ACC112 (cell line): ENCODE measurements around the gene ALOX5AP.
"Not testable (repeated sequence)": the region's sequence is repeated elsewhere in the genome, so short reads cannot be mapped to it uniquely, and the experiment has no call there.

Source experiments
- H2AFZ ChIP-seq: fragments of 200-600 bp; sonication (generic); one replicate; pipeline ENCODE4 v1.6.0; 2017; ENCODE audit warnings: antibody characterized with exemption, low read length; ENCODE audit not compliant: unreplicated experiment
- H3K27ac ChIP-seq: fragments of 200-600 bp; sonication (generic); 2 replicates; pipeline ENCODE4 v1.5.1; 2014; ENCODE audit warnings: low read depth, mild to moderate bottlenecking, antibody characterized with exemption, low read length, moderate library complexity
- H3K27me3 ChIP-seq: fragments of 200-600 bp; sonication (generic); 2 replicates; pipeline ENCODE4 v1.6.1; 2014; ENCODE audit warnings: mild to moderate bottlenecking, antibody characterized with exemption, low read length, moderate library complexity, mixed read lengths; ENCODE audit not compliant: insufficient read depth
- H3K36me3 ChIP-seq: fragments of 200-600 bp; sonication (generic); 2 replicates; pipeline ENCODE4 v1.6.1; 2016; ENCODE audit warnings: mild to moderate bottlenecking, antibody characterized with exemption, low read length, moderate library complexity, mixed read lengths; ENCODE audit not compliant: insufficient read depth
- H3K4me1 ChIP-seq: fragments of 200-600 bp; sonication (generic); one replicate; pipeline ENCODE4 v1.6.1; 2016; ENCODE audit warnings: low read length, mixed read lengths; ENCODE audit not compliant: insufficient read depth, unreplicated experiment, control insufficient read depth
- H3K4me3 ChIP-seq: fragments of 200-600 bp; sonication (generic); 2 replicates; pipeline ENCODE4 v1.5.1; 2014; ENCODE audit warnings: mild to moderate bottlenecking, low read depth, low read length
- H3K79me2 ChIP-seq: fragments of 200-600 bp; sonication (generic); one replicate; pipeline ENCODE4 v1.6.0; 2016; ENCODE audit warnings: low read length; ENCODE audit not compliant: control insufficient read depth, unreplicated experiment, insufficient read depth

Gene ALOX5AP

DNA sequence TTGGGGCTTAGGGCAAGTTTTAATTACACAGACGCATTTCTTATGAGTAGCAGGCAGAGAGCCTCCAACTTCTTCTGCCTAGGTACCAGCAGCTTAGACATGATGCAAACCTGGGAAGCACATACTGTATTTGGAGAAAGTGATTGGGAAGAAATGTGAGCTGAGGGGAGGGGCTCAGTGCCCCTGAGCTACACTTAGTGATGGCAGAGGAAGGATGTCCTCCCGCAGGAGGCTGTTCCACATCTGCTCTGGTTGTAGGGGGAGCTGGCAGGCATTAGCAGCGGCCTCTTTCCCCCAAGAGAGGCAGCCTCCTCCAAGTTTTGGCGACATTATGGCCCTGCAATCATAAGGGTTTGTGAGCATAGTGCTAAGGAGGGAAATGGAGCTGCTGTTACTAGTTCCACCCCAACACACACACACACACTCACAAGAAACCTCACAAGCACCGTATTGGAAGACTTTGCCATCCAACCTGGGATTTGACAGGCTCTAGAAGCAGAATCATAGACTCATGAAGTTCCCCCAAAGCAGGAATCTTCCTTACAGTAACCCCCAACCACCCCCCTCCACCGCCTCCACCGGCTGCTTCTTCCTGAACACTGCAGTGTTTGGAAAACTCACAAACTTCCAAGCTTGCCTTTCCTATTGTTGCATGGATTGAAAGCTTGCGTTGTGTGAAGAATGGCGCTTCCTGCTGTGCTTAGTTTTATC, 3.3 kb downstream of the ALOX5AP start:
- Histone ChIP-seq H2AFZ (no peak overlapping the region), H3K4me3 (no peak overlapping the region), H3K27me3 (no peaks in the 10 kb centered on the region), H3K4me1 (peaks cover 43% of the 10 kb centered on the region), H3K27ac (no peak overlapping the region), H3K79me2 (no peaks in the 10 kb centered on the region), H3K36me3 (no peaks in the 10 kb centered on the region)

DNA sequence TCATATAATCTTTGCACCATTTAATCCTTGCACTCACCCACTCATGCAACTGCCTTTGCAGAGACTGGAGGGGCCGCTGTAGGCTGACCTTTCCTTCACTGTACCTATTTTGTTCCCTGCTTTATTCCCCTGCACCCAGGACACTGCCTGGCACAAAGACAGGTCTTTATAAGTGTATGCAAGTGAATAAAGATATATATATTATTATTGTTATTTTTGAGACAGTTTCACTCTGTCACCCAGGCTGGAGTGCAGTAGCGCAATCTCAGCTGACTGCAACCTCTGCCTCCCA, 3.8 kb downstream of the ALOX5AP start:
- Histone ChIP-seq H3K79me2 (no peaks in the 10 kb centered on the region), H3K4me3 (no peak overlapping the region), H2AFZ (no peak overlapping the region), H3K27ac (no peak overlapping the region), H3K36me3 (no peaks in the 10 kb centered on the region), H3K4me1 (peaks cover 46% of the 10 kb centered on the region), H3K27me3 (no peaks in the 10 kb centered on the region)

DNA sequence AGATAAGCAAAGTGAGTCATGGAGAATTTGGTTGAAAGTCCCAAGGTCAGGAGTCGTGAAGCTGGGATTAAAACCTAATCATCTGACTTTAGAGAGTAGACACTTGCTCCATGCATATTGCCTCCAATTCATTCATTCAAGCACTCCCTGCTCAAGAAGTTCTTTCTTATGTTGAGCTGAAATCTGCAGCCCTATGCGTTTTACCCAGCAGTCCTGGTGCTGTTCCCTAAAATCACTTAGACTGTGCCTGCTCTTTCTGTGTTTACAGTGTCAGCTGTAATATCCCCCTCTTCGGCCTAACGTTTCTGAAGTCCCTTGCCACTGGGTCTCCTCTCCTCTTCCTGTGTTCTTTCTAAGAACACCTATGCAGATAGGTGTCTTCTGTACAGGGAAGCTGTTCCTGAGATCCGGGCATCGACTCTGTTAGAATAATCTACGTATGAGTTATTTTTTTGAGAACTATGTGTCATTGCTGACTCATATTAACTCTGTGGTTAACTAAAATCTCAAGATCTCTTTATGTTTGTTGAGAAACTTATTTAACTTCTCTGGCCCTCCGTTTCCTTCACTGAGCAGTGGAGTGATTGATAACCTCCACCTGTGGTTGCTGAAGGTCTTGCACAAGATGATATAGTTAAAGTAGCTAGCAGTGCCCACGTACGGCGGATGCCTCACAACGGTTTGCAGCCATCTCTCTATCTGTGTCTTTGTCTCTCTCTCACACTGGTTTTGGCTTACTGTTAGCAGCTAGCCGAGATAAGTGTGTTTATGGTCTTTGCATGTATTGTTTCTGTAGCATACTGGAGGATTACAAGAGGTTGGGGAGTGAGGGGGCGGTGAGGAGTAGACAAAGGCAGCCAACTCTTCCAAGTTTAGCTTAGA, 4.7 kb downstream of the ALOX5AP start:
- Histone ChIP-seq H3K4me1 (peaks cover 46% of the 10 kb centered on the region), H3K27me3 (no peaks in the 10 kb centered on the region), H3K4me3 (peak overlapping the region; percentile 30), H3K79me2 (no peaks in the 10 kb centered on the region), H2AFZ (peak overlapping the region; percentile 16), H3K36me3 (no peaks in the 10 kb centered on the region), H3K27ac (peak overlapping the region; percentile 67)

DNA sequence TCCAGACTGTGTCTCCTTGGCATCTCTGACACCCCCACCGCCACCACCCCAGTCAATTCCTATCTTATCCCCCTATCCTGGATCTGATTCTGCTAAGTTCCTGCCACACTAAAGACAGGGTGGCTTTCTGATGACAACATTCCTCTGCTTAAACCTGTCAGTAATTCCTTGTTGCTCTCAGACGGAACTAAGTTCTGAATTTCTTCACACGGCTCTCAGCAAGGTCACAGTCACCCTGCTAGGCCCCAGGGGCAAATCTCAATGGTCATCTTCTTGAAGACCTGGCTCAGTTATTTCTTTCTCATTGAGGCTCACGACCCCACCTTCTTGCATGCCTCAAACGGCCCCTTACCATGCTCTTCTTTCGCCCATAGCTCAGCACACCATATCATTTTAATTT, 7.6 kb downstream of the ALOX5AP start:
- Histone ChIP-seq H3K4me3 (no peak overlapping the region), H3K79me2 (no peaks in the 10 kb centered on the region), H3K36me3 (no peaks in the 10 kb centered on the region), H2AFZ (no peak overlapping the region), H3K27me3 (no peaks in the 10 kb centered on the region), H3K27ac (peak overlapping the region; percentile 72), H3K4me1 (peaks cover 42% of the 10 kb centered on the region)

DNA sequence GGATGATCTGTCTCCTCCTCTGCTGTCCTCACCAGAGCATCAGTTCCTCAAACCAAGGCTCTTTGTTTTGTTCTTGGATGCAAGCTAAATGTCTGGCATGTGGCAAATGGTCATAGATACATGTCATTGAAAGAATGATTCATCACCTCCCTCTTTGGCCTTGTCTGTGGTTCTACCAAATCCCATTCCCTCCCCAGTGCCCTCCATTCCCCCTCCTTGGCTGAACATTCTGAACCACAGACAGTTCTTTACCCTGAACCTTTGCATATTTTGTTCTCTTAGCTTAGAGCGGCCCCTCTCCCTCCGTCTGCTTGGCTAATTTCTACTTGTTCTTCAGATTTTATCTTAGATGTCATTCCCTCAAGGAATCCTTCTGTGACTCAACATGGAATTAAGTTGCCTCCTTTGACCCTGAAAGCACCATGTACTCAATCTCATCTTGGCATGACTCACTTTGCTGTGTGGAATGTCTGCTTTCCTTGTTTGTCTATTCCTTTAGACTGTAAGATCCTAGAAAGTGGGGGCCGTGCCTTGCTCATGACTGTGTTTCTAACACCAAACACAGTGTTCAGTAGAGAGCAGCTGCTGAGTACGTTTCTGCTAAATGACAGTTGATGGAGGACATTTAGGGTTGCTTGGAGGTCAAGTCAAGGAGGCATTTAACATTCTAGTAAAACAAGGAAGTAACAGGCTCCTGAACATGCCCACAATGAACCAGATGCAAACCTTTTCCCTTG, 8.1 kb downstream of the ALOX5AP start:
- no peaks in the 10 kb centered on the region for H3K27me3 ChIP-seq
- H3K27ac ChIP-seq, result peak overlapping the region; percentile 72
- peaks cover 42% of the 10 kb centered on the region for H3K4me1 ChIP-seq
- H2AFZ ChIP-seq, result no peak overlapping the region
- H3K36me3 ChIP-seq, result no peaks in the 10 kb centered on the region
- H3K4me3 ChIP-seq, result no peak overlapping the region
- H3K79me2 ChIP-seq, result no peaks in the 10 kb centered on the region

- Histone ChIP-seq H3K4me3 (no peak overlapping the region), H3K27ac (peak overlapping the region; percentile 72), H2AFZ (no peak overlapping the region)
Observed at GRCh38 chr13:30744056-30744680, 8.8 kb downstream of the ALOX5AP start.

GRCh38 chr13:30744681-30745077, 9.3 kb downstream of the ALOX5AP start:
- H3K36me3 ChIP-seq, result no peaks in the 10 kb centered on the region
- H3K4me3 ChIP-seq, result no peak overlapping the region
- H3K4me1 ChIP-seq, result peaks cover 39% of the 10 kb centered on the region

More at GRCh38 chr13:30744056-30744680, 8.8 kb downstream of the ALOX5AP start:
- Histone ChIP-seq H3K4me1 (peaks cover 42% of the 10 kb centered on the region), H3K27me3 (no peaks in the 10 kb centered on the region), H3K36me3 (no peaks in the 10 kb centered on the region), H3K79me2 (no peaks in the 10 kb centered on the region)

GRCh38 chr13:30745906-30746686, 10.8 kb downstream of the ALOX5AP start:
- H3K4me3 ChIP-seq, result no peak overlapping the region
- H3K27me3 ChIP-seq, result no peaks in the 10 kb centered on the region
- H2AFZ ChIP-seq, result no peak overlapping the region
- H3K36me3 ChIP-seq, result no peaks in the 10 kb centered on the region
- H3K27ac ChIP-seq, result no peak overlapping the region
- H3K79me2 ChIP-seq, result no peaks in the 10 kb centered on the region
- H3K4me1 ChIP-seq, result peaks cover 27% of the 10 kb centered on the region

More at GRCh38 chr13:30744681-30745077, 9.3 kb downstream of the ALOX5AP start:
- H2AFZ ChIP-seq, result no peak overlapping the region
- no peaks in the 10 kb centered on the region for H3K79me2 ChIP-seq
- H3K27me3 ChIP-seq, result no peaks in the 10 kb centered on the region
- H3K27ac ChIP-seq, result no peak overlapping the region

DNA sequence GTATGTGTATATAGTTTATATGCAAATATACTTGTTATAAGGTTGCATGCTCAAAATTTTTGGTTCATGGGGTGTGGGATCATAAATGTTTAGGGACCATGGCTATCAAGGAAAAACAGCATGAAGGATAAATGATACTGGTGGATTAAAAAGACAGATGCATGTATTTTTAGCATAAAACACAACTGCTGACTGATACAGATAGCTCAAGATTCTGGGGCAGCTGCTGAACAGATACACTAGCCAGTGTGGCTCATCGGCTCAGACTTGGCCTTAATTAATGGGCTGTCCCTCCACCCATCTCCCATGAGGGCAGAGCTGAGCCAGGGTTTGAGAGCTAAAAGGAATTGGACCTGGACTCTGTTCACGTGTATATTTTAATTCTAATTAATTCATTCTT, 11.4 kb downstream of the ALOX5AP start:
- Histone ChIP-seq H2AFZ (no peak overlapping the region), H3K4me1 (peaks cover 27% of the 10 kb centered on the region), H3K36me3 (no peaks in the 10 kb centered on the region), H3K27me3 (no peaks in the 10 kb centered on the region), H3K4me3 (no peak overlapping the region), H3K27ac (no peak overlapping the region), H3K79me2 (no peaks in the 10 kb centered on the region)

DNA sequence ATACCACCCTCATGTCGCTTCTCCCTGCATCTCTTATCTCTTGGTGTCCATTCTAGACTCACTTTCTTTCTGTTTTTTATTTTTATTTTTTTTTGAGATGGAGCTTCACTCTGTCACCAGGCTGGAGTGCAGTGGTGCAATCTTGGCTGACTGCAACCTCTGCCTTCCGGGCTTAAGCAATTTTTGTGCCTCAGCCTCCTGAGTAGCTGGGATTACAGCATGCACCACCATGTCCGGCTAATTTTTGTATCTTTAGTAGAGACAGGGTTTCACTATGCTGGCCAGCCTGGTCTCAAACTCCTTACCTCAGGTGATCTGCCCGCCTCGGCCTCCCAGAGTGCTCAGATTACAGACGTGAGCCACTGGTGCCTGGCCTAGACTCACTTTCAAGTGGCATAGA, 12.5 kb downstream of the ALOX5AP start:
- not testable (repeated sequence) for H3K36me3 ChIP-seq, H3K27ac ChIP-seq, H3K4me3 ChIP-seq, H3K79me2 ChIP-seq, H3K27me3 ChIP-seq, H2AFZ ChIP-seq
- peaks cover 29% of the 10 kb centered on the region for H3K4me1 ChIP-seq
